Colon (tissue), 2 donors: ENCODE data around the gene PALLD.

ENCODE experiments used
- FAIRE-seq: peaks from 2 replicates; lab custom pipeline; 2012; peaks lifted over from hg19 to GRCh38; lab: Jason Lieb, UNC
- donor health status: control.
- donor health status: control.

PALLD gene

GRCh38 chr4:168524897-168525296, 28.0 kb downstream of the PALLD start:
- no peak for FAIRE-seq

- no peak for FAIRE-seq
Measured at GRCh38 chr4:168527560-168527959, 30.7 kb downstream of the PALLD start.

GRCh38 chr4:168528131-168528949, 31.5 kb downstream of the PALLD start:
- FAIRE-seq, result no peak

- no peak for FAIRE-seq
Measured at GRCh38 chr4:168529257-168529656, 32.4 kb downstream of the PALLD start.

GRCh38 chr4:168531305-168531704, 34.5 kb downstream of the PALLD start:
- no peak for FAIRE-seq

- no peak for FAIRE-seq
Measured at GRCh38 chr4:168534535-168534934, 37.7 kb downstream of the PALLD start.

GRCh38 chr4:168535689-168536088, 38.8 kb downstream of the PALLD start:
- FAIRE-seq, result no peak

GRCh38 chr4:168536448-168536847, 39.6 kb downstream of the PALLD start:
- FAIRE-seq, result no peak

GRCh38 chr4:168537086-168537485, 40.2 kb downstream of the PALLD start:
- FAIRE-seq, result no peak

- no peak for FAIRE-seq
Measured at GRCh38 chr4:168537571-168537970, 40.7 kb downstream of the PALLD start.

- FAIRE-seq, result no peak
Measured at GRCh38 chr4:168538632-168539031, 41.8 kb downstream of the PALLD start.

- FAIRE-seq, result no peak
Measured at GRCh38 chr4:168540086-168540485, 43.2 kb downstream of the PALLD start.

GRCh38 chr4:168540503-168541265, 43.8 kb downstream of the PALLD start:
- FAIRE-seq, result no peak

- no peak for FAIRE-seq
Measured at GRCh38 chr4:168541266-168541953, 44.6 kb downstream of the PALLD start.

GRCh38 chr4:168549143-168549542, 52.3 kb downstream of the PALLD start:
- no peak for FAIRE-seq

- FAIRE-seq, result no peak
Measured at GRCh38 chr4:168550064-168550766, 53.4 kb downstream of the PALLD start.

- no peak for FAIRE-seq
Measured at GRCh38 chr4:168551211-168551610, 54.4 kb downstream of the PALLD start.

GRCh38 chr4:168551945-168552695, 55.3 kb downstream of the PALLD start:
- FAIRE-seq, result no peak

- no peak for FAIRE-seq
Measured at GRCh38 chr4:168553714-168554370, 57.0 kb downstream of the PALLD start.

- no peak for FAIRE-seq
Measured at GRCh38 chr4:168555437-168555836, 58.6 kb downstream of the PALLD start.

GRCh38 chr4:168557658-168558057, 60.8 kb downstream of the PALLD start:
- FAIRE-seq, result no peak
